Activated naive CD4-positive, alpha-beta T cell treated with Interleukin-2 at 50 U/mL for 16 hours (primary cell): Measurements from ENCODE around the gene CPM.
"Not testable (repeated sequence)": the region's sequence is repeated elsewhere in the genome, so short reads cannot be mapped to it uniquely, and the experiment has no call there.

Experiments
- DNase-seq: peaks from one replicate; pipeline ENCODE4 v3.0.0-alpha.2; 2020

CPM gene

DNA sequence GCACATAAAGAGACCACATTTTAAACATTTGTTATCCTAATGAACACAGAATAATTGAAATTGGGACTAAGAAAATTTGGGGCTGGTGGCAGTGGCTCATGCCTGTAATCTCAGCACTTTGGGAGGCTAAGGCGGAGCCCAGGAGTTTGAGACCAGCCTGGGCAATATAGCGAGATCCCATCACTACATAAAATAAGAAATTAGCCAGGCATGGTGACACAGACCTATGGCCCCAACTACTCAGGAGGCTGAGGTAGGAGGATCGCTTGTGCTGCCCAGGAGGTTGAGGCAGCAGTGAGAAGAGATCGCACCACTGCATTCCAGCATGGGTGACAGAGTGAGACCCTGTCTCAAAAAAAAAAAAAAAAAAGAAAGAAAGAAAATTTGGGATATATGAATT is 59.7 kb downstream of the CPM start:
- DNase-seq, result no peak

DNA sequence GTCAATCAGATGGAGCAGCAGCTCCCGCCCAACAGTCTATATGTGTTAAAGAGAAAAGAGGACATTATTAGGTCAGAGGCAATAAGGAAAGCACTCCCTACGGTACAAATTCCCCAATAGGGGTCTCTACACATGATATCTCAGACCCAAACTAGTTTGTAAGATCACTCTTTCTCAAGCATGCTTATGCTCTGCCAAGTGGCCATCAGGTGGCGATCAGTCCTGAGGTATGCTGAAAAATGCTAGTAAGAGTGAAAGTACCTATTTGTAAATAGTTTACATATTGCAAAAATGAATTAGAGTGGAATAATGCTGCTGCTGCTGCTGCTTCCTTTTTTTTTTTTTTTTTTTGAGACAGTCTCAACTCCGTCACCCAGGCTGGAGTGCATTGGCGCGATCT is 61.0 kb downstream of the CPM start:
- no peak for DNase-seq

DNA sequence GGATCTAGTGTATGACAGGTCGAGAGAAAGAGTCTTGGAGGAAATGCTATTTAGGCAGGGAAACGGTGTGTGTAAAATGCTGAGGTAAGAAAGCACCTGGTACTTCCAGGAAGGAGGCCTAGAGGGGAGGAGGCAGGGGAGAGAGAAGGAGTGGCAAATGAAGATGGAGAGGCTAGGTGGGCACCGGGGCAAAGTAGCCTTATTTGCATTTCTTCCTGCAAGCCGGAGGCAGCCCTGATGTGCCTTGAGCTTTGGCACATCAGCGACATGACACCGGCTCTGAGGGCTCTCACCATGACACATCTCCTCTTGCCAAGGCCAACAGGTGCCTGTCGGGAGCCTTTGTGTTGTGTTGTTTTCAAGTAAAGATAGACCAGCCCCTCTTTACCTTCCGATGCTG is 61.6 kb downstream of the CPM start:
- DNase-seq, result no peak

DNA sequence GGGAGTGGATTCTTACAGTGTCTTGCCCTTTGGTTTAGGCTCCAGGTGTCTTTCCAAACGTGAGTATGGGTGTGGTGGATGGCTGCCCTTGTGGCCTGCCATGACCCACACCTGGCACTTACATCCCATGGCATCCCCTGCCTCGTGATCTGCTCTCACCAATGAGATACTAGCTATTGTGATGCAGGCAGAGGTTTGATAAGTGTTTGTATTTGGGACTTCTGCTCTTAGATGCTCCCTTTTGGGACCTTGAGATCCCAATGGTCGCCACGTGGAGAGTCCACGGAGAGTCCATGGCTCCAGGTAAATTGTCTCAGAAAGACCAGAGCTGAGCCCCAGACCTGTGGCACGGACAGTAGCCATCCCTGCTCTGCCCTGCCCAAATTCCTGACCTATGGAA is 62.5 kb downstream of the CPM start:
- DNase-seq, result no peak

DNA sequence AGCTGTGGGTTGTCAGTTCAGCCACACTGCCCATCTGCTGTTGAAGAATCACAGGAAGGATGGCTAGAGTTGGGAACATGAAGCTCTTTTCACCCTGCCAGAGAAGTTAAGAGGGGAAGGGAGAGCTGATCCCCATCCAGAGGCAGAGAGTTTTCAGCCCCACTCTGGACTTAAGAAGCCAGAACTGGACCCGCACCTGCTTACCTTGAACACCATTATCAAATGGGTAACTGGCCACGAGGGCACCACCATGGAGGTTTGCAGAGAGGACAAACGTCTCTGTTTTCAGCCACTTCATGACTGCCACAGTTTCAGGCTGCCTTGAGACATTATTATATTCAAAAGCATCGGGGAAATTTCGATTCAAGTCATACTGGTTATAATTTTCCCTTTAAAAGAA is 63.0 kb downstream of the CPM start:
- no peak for DNase-seq

DNA sequence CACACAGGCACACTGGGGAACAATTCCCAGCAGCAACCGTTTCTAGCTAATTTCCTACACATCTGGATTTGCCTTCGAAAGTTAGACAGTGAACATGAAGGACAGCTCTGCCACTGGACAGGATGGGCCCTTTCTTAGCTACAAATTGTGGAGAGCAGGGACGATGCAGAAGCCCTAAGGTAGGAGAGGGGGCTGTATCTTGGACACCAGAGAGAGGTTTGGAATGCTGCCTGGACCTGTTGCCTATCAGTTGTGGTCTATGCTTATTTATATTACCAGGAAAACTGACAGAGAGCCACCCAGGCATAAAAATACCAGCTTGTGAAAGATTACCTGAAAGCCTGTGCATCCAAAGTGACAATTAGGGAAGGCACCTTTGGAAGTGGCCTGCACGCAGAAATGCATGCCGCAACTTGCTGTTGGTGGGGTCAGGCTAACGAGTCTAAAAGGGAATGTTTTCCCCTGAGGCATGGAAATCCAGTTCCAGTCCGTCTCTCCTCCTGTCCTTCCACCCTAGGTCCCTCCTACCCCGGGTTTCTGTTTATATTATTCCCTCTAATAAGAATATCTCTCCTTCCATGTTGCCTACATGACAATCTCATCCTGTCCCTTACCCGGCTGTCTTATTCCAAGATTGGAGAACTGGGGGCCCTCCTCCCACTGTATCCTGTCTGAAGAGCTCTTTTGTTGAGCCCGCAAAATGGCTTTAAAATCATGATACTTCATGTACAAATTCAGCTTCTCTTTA is 64.8 kb downstream of the CPM start:
- DNase-seq, result no peak

DNA sequence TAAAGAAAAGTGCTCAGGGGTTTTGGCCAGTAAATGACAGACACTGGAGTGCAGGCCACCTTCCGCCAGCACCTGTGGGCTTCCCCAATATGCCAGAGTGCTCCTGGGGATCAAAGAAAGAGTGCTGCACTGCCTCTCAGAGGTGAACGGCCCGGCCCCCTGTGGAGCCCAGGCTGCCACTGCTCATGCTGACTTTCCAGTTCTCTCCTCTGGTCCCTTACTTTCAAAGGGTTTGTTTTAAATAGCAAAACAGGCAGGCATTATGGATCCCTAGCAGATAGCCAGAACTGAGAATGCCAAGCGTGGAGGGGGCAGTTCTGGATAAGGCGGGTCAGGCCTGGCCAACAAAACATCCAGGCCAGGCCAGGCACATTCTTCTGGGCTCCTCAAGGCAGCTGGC is 65.4 kb downstream of the CPM start:
- DNase-seq, result no peak

DNA sequence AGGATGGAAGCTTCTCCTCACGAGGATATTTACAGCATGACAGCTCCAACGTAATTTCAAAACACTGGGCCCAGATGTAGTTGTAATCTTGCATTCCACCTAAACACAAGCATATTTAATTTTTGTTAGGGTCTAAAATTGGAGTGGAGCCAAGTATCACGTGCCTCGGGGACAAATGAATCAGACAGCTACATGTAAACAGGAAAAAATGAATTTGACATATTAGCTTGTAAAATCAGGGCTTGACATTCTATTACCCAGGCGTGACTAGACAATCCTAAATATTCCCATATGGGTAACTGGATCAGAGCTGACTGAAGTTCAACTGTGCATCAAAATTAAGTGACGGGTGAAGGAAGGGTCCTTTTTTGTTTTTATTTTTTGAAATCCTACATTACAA is 66.0 kb downstream of the CPM start:
- DNase-seq, result no peak

DNA sequence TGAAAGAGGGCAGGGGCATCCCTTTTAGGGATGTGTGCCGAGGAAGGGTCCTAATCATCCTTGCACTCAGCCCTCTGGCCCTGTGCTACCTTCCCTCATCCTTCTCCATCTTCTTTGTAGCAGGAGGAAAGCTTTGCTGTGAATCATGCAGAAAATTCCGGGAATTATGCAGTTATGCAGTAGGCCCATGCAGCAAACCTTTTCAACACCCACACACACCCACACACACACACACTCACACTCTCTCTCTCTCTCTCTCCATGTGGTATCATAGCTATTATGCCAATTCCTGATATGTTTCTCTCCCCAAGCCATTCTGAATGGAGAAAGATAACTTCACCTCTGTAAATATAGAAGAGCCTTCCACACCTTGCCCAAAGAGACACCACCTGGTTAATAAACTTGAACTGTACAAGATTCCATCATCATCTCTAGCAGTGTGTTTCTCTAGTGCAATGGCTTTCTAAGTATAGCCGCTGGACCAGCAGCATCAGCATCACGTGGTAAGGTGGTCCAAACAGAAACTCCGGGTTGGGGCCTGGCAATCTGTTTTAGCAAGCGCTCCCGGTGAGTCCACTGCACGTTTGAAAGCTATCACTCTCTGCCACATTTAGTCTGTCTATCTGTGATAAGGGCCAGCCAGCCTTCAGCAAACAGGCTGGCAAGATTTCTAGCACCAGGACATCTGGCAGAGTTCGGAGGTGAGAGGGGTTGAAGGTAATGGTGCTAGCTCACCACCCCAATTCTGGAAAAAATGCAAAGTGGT is 67.4 kb downstream of the CPM start:
- DNase-seq, result no peak

DNA sequence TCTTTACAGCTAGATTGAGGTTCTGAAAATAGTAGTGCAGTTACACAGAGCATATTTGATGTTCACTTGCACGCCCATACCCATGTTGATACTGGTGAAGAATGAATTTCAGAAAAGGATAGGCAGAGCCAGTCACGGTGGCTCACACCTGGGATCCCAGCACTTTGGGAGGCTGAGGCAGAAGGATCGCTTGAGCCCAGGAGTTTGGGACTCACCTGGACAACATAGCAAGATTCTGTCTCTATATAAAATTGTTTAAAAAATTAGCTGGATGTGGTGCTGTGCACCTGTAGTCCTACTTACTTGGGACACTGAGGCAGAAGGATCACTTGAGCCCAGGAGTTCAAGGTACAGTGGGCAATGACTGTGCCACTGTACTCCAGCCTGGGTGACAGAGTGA is 68.4 kb downstream of the CPM start:
- DNase-seq, result no peak

DNA sequence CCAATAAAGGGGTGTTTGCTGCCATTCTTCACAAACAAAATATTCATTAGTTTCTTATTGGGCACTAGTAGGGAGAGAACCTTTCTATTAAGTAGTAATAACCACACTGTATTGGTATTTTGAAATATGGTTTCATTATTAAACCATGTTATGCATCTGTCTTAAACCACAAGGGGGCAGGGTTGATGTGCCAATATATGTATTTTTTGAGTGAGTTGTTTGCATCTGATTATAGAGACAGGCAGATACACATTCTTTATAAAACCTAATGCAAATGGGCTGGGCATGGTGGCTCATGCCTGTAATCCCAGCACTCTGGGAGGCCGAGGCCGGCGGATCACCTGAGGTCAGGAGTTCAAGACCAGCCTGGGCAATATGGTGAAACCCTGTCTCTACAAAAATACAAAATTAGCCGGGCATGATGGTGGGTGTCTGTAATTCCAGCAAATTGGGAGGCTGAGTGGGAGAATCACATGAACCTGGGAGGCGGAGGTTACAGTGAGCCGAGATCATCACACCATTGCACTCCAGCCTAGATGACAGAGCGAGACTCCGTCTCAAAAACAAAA is 69.0 kb downstream of the CPM start:
- not testable (repeated sequence) for DNase-seq

DNA sequence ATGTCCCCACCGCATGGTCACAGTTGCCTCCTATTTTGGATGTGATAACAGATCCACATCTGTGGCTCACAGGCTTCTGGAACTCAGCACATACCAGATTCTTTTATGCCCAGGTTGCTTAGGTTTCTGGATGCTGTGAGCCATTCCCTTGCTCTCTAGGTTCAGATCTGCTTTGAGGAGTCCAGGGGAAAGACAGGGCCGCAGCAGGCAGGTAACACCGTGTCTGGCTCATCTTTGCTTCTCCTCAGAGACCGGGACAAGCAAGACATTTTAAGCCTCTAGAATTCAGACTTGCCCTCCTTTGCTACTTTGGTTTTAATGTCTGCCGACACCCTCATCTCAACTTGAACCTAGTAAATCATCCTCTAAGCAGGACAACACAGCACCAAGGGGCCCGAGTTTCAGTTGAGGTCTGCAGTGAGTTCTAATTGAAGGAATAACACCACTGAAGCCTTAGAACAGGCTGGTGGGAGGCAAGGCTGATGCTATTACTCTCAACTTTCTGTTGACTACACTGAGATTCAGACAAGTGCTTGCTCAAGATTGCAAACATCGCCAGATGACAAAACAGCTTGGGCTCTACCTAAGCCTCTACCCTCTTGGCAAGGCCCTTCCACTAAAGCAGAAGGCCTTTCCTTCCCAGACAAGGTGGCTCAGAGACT is 69.7 kb downstream of the CPM start:
- DNase-seq, result no peak

DNA sequence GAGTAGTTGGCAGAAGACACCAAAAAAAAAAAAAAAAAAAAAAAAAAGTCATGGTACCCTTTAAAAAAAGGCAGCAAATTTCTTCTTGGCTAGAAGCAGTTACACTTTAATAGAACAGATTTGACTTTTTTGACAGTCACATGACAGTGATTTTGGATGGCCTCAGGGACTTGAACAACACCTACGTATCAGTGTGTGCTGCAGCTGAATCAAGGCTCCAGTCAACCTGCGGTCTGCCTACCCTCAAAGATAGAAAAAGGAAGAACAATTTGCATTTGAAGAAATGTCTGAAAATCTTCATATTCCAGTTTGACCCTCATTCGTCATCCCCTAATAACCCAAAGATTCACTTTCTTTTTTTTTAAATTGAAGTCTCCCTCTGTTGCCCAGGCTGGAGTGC is 71.1 kb downstream of the CPM start:
- no peak for DNase-seq

DNA sequence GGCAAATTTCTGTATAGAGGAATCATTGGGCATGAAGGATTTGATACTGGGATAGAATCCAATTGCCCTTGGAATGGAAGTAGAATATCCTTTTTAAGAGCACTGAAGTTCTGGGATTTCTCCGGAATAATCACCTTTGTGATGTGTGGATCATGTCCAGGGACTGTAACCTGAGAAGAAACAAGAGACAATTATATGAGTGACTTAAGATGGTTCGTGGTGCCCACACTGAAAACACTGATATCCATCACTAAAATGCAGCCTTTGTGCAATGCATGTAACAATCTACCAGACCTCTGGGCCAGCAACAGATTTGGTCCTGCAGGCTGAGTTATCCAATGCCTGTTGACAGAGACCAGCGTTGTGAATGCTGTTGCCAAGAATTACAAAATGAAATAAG is 76.5 kb downstream of the CPM start:
- DNase-seq, result no peak

DNA sequence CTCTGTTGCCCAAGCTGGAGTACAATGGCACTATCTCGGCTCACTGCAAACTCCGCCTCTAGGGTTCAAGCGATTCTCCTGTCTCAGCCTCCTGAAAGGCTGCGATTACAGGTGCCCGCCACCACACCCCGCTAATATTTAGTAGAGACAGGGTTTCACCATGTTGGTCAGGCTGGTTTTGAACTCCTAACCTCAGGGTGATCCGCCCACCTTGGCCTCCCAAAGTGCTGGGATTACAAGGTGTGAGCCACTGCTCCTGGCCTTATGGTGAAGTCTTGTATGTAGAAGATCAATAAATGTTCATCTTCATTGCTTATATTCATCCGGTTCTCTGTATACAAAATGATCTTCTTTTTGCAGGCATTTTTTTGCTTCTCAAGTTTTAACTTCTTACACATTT is 77.2 kb downstream of the CPM start:
- no peak for DNase-seq

DNA sequence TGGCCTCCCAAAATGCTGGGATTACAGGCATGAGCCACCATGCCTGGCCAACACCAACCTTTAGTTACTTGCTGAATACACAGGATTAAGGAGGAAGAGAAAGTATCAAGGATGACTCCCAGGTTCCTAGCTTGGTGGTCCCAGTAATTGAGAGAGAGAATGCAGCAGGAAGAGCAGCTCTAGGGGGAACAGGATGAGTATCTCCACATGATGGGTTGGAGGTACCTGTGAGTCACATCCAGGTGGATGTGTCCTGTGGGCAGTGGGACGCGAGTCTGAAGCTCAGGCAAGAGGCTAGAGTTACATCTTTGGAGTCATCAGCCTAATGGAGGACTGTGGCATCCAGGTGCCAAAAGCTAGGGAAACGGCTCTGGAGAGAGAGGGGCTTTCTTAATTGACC is 77.9 kb downstream of the CPM start:
- no peak for DNase-seq

DNA sequence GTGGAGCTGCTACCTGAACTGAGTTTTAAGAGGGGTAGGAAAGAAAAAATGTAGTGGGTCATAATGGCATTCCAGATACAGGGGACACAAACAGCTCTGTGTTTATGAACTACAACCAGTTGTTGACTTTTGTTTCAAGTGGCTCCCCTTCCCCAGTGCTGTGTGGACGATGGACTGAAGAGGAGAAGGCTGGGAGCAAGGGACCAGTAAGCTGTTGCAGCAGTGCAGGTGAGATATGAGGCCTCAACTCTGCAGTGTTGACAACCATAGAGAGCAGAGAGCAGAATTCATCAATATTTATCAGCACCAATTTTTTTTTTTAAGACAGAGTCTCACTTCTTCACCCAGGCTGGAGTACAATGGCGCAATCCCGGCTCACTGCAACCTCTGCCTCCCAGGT is 78.4 kb downstream of the CPM start:
- DNase-seq, result no peak

DNA sequence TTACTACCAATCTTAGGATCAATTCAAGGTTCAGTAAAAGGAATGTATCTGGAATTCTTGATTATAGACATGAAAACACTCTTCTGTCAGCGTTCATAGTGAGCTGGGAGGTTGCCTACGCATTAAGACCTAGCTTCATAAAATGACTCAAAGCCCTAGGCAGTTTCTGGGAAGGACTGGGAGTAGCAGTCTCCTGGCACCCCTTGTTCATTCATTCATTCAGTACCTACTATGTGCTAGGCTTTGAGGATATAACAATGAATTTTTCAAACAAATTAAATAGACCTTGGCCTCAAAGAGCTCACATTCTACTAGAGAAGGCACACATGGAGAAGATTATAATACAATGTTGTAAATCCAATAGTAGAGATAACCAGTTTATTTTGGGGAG is 78.9 kb downstream of the CPM start:
- DNase-seq, result no peak

DNA sequence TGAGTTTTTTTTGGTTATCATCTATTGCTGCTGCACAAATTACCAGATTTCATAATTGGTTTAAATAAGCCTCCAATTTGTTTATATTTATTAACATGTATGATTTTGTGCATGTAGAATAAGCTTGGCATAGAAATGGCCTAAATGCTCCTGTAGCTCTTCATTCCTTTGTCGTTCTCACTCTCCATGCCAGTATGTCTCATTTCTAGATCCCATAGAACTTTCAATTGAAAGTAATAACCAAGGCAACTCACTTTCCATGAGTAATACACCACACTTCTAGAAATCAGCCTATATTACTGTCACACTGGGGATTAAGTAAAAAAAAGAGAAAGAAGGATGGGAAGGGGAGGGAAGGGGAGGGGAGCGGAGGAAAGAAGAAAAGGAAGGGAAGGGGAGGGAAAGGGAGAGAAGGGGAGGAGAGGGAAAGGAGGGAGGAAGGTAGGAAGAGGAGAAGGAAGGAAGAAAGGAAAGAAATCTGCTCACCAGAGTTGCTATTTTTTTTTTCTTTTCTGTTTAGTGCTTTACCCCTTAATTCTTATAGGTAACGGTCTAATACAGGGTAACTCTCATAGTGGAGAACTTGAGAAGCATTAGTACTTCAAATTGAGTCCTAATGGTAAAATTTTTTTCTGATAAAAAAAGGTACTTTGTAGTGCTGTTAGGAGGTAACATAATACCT is 79.4 kb downstream of the CPM start:
- no peak for DNase-seq

DNA sequence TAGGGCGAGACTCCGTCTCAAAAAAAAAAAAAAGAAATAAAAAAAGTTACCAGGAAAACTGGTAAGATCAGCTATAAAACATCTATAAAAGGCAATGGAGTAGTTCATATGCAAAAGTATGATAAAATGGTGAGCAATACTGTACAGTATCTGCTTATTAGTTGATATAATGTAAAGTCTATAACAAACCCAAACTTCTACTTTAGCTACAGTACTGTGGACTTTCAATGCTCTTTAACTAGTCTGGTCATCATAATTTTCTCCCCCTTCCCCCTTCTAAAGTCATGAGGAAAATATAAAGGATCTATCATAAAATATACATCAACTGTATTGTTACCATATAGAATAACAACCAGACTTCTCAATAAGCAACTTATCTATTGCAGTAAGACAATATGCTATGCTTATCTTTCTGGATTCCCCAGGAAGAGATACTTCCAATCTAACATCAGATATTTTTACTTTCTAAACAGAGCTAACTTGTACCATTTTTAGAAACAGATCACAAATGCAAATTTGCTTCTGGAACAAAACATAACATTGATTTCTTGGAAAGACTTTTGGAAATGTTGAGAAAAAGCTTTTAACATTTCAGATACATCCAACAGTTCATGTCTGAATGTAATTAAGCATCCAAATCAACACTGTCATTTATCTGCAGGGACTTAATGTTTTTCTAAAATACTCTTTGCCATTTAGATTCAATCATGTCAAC is 81.2 kb downstream of the CPM start:
- no peak for DNase-seq

DNA sequence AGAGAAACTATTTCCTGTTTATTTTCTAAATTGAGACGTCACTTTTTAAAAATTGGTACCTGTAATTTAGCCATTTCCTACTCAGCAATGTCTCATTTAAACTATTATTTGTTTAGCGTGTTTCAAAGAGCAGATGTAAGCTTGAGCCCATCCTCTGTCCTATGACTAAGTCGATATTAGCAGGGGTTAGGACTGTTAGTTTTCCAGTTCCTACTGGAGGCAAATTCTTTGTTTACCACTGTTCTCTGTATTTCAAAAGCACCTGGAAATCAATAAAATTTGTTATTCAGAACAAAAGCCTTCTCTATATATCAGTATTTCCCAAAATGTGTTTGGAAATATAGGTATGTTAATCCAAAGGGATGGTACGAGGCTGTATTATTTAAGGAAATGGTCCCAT is 82.6 kb downstream of the CPM start:
- DNase-seq, result no peak

DNA sequence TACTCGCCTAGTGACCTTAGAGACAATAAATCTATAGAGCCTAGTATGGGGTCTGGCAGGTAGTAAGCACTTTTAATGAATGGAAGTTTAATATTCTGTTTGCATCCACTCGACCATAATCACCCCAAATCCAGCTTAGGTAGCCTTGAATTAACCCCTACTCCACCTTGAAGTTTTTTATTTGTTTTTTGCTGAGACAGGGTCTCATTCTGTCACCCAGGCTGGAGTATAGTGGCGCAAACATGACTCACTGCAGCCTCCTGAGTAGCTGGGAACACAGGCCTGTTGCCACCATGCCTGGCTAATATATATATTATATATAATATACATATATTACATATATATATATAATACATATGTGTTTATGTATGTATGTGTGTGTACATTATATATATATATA is 86.2 kb downstream of the CPM start:
- DNase-seq, result no peak
